GM23338 (cell line): ENCODE data around the gene TMTC2. TPM values are rescaled to one million over a fixed set of nuclear protein-coding genes. Genes with fewer than 3 reads are reported as not detected.

Source experiments
- ATAC-seq: fragments of 200-7000 bp; cut with Tn5 transposase; 3 replicates; pipeline ENCODE4 v1.9.1; 2020
- DNase-seq: peaks from one replicate; pipeline ENCODE4 v3.0.0-alpha.2; 2015; ENCODE audit warnings: low spot score
- H2AFZ ChIP-seq: fragments of 200-600 bp; sonication (generic); 2 replicates; pipeline ENCODE4 v1.8.0; 2016; ENCODE audit warnings: antibody characterized with exemption, mild to moderate bottlenecking, moderate library complexity
- H3F3A ChIP-seq: fragments of 200-600 bp; sonication (generic); replicated peaks from 2 replicates; pipeline ENCODE4 v1.8.0; 2017; ENCODE audit warnings: antibody characterized with exemption, mixed run types, low read depth
- H3K27ac ChIP-seq: fragments of 200-600 bp; sonication (generic); 2 replicates; pipeline ENCODE4 v1.6.1; 2016; ENCODE audit warnings: low read depth
- H3K27me3 ChIP-seq: fragments of 200-600 bp; sonication (generic); 2 replicates; pipeline ENCODE4 v1.8.0; 2016; ENCODE audit warnings: mild to moderate bottlenecking, mixed run types, moderate library complexity; ENCODE audit not compliant: insufficient read depth
- H3K36me3 ChIP-seq: fragments of 200-600 bp; sonication (generic); 2 replicates; pipeline ENCODE4 v1.8.0; 2016; ENCODE audit warnings: mild to moderate bottlenecking; ENCODE audit not compliant: insufficient read depth
- H3K4me1 ChIP-seq: fragments of 200-600 bp; sonication (generic); 2 replicates; pipeline ENCODE4 v1.8.0; 2016; ENCODE audit warnings: mild to moderate bottlenecking, moderate library complexity; ENCODE audit not compliant: insufficient read depth
- H3K4me2 ChIP-seq: fragments of 200-600 bp; sonication (generic); 2 replicates; pipeline ENCODE4 v1.7.1; 2017; ENCODE audit warnings: mixed run types
- H3K4me3 ChIP-seq: fragments of 200-600 bp; sonication (generic); 2 replicates; pipeline ENCODE4 v1.6.1; 2016; ENCODE audit warnings: mixed run types
- H3K79me2 ChIP-seq: fragments of 200-600 bp; sonication (generic); replicated peaks from 2 replicates; pipeline ENCODE4 v1.8.0; 2017; ENCODE audit warnings: mild to moderate bottlenecking; ENCODE audit not compliant: insufficient read depth
- H3K9me2 ChIP-seq: fragments of 200-600 bp; sonication (generic); 2 replicates; pipeline ENCODE4 v1.8.0; 2017; ENCODE audit not compliant: insufficient read depth
- H4K20me1 ChIP-seq: fragments of 200-600 bp; sonication (generic); replicated peaks from 2 replicates; pipeline ENCODE4 v1.8.0; 2017; ENCODE audit warnings: mild to moderate bottlenecking; ENCODE audit not compliant: insufficient read depth
- H3K27ac Mint-ChIP-seq: 2 replicates; pipeline ENCODE4 v1.8.0; 2020; ENCODE audit warnings: inconsistent platforms, mild to moderate bottlenecking, moderate library complexity, mixed read lengths
- H3K27me3 Mint-ChIP-seq: 3 replicates; pipeline ENCODE4 v1.8.0; 2022; ENCODE audit warnings: low read depth, mild to moderate bottlenecking, moderate library complexity, mixed read lengths, inconsistent platforms; ENCODE audit not compliant: insufficient read depth, poor library complexity
- H3K36me3 Mint-ChIP-seq: 3 replicates; pipeline ENCODE4 v1.8.0; 2021; ENCODE audit warnings: low read depth, mild to moderate bottlenecking, inconsistent platforms, moderate library complexity, mixed read lengths
- H3K4me1 Mint-ChIP-seq: 3 replicates; pipeline ENCODE4 v1.8.0; 2020; ENCODE audit warnings: mild to moderate bottlenecking, inconsistent platforms, mixed read lengths
- H3K4me3 Mint-ChIP-seq: 3 replicates; pipeline ENCODE4 v1.8.0; 2021; ENCODE audit warnings: moderate library complexity, mild to moderate bottlenecking, inconsistent platforms, mixed read lengths
- H3K9me3 Mint-ChIP-seq: 3 replicates; pipeline ENCODE4 v1.8.0; 2020; ENCODE audit warnings: moderate library complexity, mild to moderate bottlenecking, inconsistent platforms, mixed read lengths
- CREB1 ChIP-seq: fragments of 250-450 bp; sonication (Bioruptor Pico); IDR thresholded peaks from 2 replicates; pipeline ENCODE4 v1.5.0; 2020; ENCODE audit warnings: low read depth, mild to moderate bottlenecking, moderate library complexity
- EZH2 ChIP-seq: fragments of 200-600 bp; sonication (generic); IDR thresholded peaks from one replicate; pipeline ENCODE4 v1.8.0; 2017; ENCODE audit warnings: antibody characterized with exemption, mild to moderate bottlenecking, low read depth; ENCODE audit not compliant: unreplicated experiment
- NANOG ChIP-seq: IDR thresholded peaks from 2 replicates; pipeline ENCODE4 v1.6.1; 2016; ENCODE audit warnings: antibody characterized with exemption, borderline replicate concordance
- POLR2AphosphoS5 ChIP-seq: IDR thresholded peaks from 2 replicates; pipeline ENCODE4 v1.6.1; 2016; ENCODE audit warnings: antibody characterized with exemption, low read depth
- STAT1 ChIP-seq: IDR thresholded peaks from one replicate; pipeline ENCODE4 v1.6.1; 2016; ENCODE audit warnings: antibody characterized with exemption; ENCODE audit not compliant: unreplicated experiment
- ZNF114 ChIP-seq: fragments of 250-450 bp; sonication (Bioruptor Pico); IDR thresholded peaks from 2 replicates; pipeline ENCODE4 v1.5.0; 2020; ENCODE audit warnings: mild to moderate bottlenecking, moderate library complexity
- polyA plus RNA-seq: library from polyadenylated mRNA; unstranded; fragments of >200 nt; fragmentation: Nextera tagmentation; extraction: Ambion mirVana; gene quantifications from 2 replicates; pipeline ENCODE4 v1.2.1, GENCODE V29; 2016
- total RNA-seq: library from RNA; depleted of rRNA; stranded (reverse); fragments of >200 nt; shearing (Covaris generic); gene quantifications from 2 replicates; pipeline ENCODE4 v1.2.3, GENCODE V29; 2014
- TF ChIP-seq, protein P1 (sequence below): fragments of 250-450 bp; sonication (Bioruptor Pico); IDR thresholded peaks from 2 replicates; pipeline ENCODE4 v1.5.0; 2020; ENCODE audit warnings: mild to moderate bottlenecking, moderate library complexity
- TF ChIP-seq, protein P2 (sequence below): IDR thresholded peaks from 2 replicates; pipeline ENCODE4 v1.6.1; 2016; ENCODE audit warnings: antibody characterized with exemption

Gene TMTC2
- total and polyA plus RNA-seq, 2 experiments from 2014 or later = 0.57 to 6.5 TPM

DNA sequence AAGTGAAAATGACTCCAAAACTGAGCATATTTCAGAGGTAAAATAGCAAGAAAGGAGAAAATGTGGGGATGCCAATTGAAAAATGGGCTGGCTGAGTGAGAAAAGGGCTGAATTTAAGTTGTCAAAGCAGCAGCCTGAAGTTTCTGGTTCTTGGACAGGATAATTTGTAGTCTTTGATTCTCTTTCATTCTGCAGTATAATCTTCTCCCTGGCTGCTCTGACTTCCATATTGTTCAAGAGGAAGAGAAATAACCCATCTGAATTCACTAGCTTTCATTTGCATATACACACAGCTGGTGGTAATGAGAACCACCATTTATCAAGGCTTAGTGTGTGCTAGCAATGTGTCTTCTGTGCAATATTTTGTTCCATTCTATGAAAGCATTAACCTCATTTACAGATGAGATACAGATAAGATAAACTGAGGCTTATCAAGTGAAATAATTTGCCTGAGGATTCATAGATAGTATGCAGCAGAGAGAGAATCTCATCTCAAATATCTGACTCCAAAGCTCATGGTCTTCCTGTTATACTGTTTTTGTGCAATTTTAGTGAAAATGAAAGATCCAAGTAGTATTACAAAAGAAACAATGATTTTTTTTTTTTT is 184.2 kb downstream of the TMTC2 start (continued):
- TF ChIP-seq, protein P1, sequence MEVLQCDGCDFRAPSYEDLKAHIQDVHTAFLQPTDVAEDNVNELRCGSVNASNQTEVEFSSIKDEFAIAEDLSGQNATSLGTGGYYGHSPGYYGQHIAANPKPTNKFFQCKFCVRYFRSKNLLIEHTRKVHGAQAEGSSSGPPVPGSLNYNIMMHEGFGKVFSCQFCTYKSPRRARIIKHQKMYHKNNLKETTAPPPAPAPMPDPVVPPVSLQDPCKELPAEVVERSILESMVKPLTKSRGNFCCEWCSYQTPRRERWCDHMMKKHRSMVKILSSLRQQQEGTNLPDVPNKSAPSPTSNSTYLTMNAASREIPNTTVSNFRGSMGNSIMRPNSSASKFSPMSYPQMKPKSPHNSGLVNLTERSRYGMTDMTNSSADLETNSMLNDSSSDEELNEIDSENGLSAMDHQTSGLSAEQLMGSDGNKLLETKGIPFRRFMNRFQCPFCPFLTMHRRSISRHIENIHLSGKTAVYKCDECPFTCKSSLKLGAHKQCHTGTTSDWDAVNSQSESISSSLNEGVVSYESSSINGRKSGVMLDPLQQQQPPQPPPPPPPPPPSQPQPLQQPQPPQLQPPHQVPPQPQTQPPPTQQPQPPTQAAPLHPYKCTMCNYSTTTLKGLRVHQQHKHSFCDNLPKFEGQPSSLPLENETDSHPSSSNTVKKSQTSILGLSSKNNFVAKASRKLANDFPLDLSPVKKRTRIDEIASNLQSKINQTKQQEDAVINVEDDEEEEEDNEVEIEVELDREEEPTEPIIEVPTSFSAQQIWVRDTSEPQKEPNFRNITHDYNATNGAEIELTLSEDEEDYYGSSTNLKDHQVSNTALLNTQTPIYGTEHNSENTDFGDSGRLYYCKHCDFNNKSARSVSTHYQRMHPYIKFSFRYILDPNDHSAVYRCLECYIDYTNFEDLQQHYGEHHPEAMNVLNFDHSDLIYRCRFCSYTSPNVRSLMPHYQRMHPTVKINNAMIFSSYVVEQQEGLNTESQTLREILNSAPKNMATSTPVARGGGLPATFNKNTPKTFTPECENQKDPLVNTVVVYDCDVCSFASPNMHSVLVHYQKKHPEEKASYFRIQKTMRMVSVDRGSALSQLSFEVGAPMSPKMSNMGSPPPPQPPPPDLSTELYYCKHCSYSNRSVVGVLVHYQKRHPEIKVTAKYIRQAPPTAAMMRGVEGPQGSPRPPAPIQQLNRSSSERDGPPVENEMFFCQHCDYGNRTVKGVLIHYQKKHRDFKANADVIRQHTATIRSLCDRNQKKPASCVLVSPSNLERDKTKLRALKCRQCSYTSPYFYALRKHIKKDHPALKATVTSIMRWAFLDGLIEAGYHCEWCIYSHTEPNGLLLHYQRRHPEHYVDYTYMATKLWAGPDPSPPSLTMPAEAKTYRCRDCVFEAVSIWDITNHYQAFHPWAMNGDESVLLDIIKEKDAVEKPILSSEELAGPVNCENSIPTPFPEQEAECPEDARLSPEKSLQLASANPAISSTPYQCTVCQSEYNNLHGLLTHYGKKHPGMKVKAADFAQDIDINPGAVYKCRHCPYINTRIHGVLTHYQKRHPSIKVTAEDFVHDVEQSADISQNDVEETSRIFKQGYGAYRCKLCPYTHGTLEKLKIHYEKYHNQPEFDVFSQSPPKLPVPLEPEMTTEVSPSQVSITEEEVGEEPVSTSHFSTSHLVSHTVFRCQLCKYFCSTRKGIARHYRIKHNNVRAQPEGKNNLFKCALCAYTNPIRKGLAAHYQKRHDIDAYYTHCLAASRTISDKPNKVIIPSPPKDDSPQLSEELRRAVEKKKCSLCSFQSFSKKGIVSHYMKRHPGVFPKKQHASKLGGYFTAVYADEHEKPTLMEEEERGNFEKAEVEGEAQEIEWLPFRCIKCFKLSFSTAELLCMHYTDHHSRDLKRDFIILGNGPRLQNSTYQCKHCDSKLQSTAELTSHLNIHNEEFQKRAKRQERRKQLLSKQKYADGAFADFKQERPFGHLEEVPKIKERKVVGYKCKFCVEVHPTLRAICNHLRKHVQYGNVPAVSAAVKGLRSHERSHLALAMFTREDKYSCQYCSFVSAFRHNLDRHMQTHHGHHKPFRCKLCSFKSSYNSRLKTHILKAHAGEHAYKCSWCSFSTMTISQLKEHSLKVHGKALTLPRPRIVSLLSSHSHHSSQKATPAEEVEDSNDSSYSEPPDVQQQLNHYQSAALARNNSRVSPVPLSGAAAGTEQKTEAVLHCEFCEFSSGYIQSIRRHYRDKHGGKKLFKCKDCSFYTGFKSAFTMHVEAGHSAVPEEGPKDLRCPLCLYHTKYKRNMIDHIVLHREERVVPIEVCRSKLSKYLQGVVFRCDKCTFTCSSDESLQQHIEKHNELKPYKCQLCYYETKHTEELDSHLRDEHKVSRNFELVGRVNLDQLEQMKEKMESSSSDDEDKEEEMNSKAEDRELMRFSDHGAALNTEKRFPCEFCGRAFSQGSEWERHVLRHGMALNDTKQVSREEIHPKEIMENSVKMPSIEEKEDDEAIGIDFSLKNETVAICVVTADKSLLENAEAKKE (CRISPR knock-in tag) = no peak
- TF ChIP-seq EZH2 (no peak), STAT1 (no peak), NANOG (no peak), ZNF114 (CRISPR knock-in tag) (no peak), CREB1 (CRISPR knock-in tag) (no peak), POLR2AphosphoS5 (no peak)
- TF ChIP-seq, protein P2, sequence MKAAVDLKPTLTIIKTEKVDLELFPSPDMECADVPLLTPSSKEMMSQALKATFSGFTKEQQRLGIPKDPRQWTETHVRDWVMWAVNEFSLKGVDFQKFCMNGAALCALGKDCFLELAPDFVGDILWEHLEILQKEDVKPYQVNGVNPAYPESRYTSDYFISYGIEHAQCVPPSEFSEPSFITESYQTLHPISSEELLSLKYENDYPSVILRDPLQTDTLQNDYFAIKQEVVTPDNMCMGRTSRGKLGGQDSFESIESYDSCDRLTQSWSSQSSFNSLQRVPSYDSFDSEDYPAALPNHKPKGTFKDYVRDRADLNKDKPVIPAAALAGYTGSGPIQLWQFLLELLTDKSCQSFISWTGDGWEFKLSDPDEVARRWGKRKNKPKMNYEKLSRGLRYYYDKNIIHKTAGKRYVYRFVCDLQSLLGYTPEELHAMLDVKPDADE = no peak

GRCh38 chr12:82872088-82872487 is 185.4 kb downstream of the TMTC2 start:
- H3K9me2 ChIP-seq = no peaks in the 10 kb centered on the region
- ATAC-seq (peak; percentile 28; the same call in 1 of the 3 replicates), DNase-seq (peak; percentile 28)
- TF ChIP-seq, protein P1 (CRISPR knock-in tag) = no peak
- TF ChIP-seq CREB1 (CRISPR knock-in tag) = no peak

More at GRCh38 chr12:82872088-82872487, 185.4 kb downstream of the TMTC2 start:
- H3K36me3 ChIP-seq = no peaks in the 10 kb centered on the region
- no peaks in the 10 kb centered on the region for H4K20me1 ChIP-seq
- no peaks in the 10 kb centered on the region for H3K27me3 ChIP-seq
- no peak overlapping the region for H3K27ac ChIP-seq
- peaks cover 13% of the 10 kb centered on the region for H3K4me1 ChIP-seq
- Mint-ChIP-seq H3K9me3 (no peaks in the 10 kb centered on the region), H3K27ac (no peak overlapping the region), H3K27me3 (peaks cover 2% of the 10 kb centered on the region), H3K4me1 (peaks cover 37% of the 10 kb centered on the region), H3K4me3 (no peak overlapping the region), H3K36me3 (no peaks in the 10 kb centered on the region)
- no peaks in the 10 kb centered on the region for H3K79me2 ChIP-seq
- H3K4me3 ChIP-seq = no peak overlapping the region
- no peak overlapping the region for H2AFZ ChIP-seq
- H3K4me2 ChIP-seq = no peak overlapping the region
- H3F3A ChIP-seq = no peaks in the 10 kb centered on the region
